ENCODE results near the gene WNT6. TPM values are rescaled to one million over a fixed set of nuclear protein-coding genes. Genes with fewer than 3 reads are reported as not detected.

WNT6 gene
- total RNA-seq, 1 donor from 2014 or later, result not detected

GRCh38 chr2:218889937-218890336 lies 30.3 kb downstream of the WNT6 start:
- peaks cover 24% of the 10 kb centered on the region for H3K27me3 ChIP-seq
- H3K4me3 ChIP-seq, result no peak overlapping the region
- ATAC-seq (no peak), DNase-seq (no peak)
- no peak overlapping the region for H3K27ac ChIP-seq
- intact Hi-C loops (cut with DNase I), result no loop called here
- no peaks in the 10 kb centered on the region for H3K9me3 ChIP-seq
- TF ChIP-seq, protein P1, sequence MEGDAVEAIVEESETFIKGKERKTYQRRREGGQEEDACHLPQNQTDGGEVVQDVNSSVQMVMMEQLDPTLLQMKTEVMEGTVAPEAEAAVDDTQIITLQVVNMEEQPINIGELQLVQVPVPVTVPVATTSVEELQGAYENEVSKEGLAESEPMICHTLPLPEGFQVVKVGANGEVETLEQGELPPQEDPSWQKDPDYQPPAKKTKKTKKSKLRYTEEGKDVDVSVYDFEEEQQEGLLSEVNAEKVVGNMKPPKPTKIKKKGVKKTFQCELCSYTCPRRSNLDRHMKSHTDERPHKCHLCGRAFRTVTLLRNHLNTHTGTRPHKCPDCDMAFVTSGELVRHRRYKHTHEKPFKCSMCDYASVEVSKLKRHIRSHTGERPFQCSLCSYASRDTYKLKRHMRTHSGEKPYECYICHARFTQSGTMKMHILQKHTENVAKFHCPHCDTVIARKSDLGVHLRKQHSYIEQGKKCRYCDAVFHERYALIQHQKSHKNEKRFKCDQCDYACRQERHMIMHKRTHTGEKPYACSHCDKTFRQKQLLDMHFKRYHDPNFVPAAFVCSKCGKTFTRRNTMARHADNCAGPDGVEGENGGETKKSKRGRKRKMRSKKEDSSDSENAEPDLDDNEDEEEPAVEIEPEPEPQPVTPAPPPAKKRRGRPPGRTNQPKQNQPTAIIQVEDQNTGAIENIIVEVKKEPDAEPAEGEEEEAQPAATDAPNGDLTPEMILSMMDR (IDR thresholded peaks at IDR 0.05), result no peak
- H3K36me3 ChIP-seq, result no peaks in the 10 kb centered on the region
- peaks cover 6% of the 10 kb centered on the region for H3K4me1 ChIP-seq

GRCh38 chr2:218890369-218890768 lies 30.8 kb downstream of the WNT6 start:
- intact Hi-C loops (cut with DNase I), result no loop called here
- Histone ChIP-seq H3K36me3 (no peaks in the 10 kb centered on the region), H3K9me3 (no peaks in the 10 kb centered on the region), H3K4me1 (peaks cover 6% of the 10 kb centered on the region), H3K27me3 (peaks cover 28% of the 10 kb centered on the region), H3K27ac (no peak overlapping the region), H3K4me3 (no peak overlapping the region)
- ATAC-seq (no peak), DNase-seq (no peak)
- TF ChIP-seq, protein P1 (IDR thresholded peaks at IDR 0.05), result no peak

DNA sequence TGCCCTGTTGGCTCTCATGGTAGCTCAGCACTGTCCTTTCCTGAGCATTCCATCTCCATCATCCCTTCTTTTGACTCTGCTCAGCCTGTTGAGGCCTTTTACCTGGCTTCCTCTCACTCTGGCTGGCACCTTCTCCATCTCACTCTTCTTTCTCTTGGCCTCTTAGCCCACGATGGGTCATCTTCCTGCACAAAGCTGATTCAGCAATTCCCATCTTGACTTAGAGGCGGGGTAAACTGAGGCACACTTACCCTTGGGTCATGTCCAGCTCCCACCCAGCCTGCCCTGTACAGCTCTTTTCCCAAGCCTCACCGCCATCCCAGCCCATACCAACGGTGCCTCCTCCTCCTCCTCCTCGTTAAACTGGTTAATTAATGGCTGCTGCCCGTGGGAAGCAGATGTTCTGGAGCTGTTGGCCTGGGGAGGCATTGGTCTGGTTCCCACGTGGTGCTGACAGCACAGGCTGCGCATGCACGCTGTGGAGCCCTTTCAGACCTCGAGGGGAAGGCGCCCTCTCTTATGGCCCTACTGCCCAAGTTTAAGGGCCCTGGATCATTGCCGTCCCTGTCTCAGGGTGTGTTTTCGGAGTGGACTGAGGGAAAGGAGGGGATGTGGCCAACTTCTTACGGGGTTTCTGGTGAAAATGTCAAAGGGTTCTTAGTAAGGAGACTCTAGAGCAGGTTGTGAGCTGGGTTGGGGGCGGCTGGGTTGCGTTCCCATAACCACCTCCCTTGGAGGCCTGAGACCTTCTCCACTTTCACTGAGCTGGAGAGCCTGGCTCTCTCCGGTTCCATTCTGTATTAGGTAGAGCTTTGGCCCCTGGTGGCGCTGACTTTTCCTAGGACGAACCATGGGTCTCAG lies 31.9 kb downstream of the WNT6 start:
- ATAC-seq (no peak), DNase-seq (no peak)
- Histone ChIP-seq H3K9me3 (no peaks in the 10 kb centered on the region), H3K4me1 (peaks cover 6% of the 10 kb centered on the region), H3K36me3 (no peaks in the 10 kb centered on the region), H3K27me3 (peaks cover 39% of the 10 kb centered on the region), H3K27ac (no peak overlapping the region), H3K4me3 (no peak overlapping the region)
- intact Hi-C loops (cut with DNase I), result no loop called here
- TF ChIP-seq, protein P1 (IDR thresholded peaks at IDR 0.05), result no peak

DNA sequence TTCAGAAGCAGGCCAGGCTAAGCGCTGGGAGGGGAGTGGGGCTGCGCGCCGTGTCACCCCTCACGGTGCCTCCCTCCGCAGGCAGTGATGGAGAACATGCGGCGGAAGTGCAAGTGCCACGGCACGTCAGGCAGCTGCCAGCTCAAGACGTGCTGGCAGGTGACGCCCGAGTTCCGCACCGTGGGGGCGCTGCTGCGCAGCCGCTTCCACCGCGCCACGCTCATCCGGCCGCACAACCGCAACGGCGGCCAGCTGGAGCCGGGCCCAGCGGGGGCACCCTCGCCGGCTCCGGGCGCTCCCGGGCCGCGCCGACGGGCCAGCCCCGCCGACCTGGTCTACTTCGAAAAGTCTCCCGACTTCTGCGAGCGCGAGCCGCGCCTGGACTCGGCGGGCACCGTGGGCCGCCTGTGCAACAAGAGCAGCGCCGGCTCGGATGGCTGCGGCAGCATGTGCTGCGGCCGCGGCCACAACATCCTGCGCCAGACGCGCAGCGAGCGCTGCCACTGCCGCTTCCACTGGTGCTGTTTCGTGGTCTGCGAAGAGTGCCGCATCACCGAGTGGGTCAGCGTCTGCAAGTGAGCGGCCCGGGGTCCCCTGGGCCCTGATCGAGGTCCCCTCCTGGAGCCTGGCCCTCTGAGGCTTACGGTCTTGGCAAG lies 33.2 kb downstream of the WNT6 start:
- DNase-seq, result peak; percentile 88
- no peaks in the 10 kb centered on the region for H3K36me3 ChIP-seq
- TF ChIP-seq, protein P1 (IDR thresholded peaks at IDR 0.05), result peak; percentile 47
- no peak overlapping the region for H3K27ac ChIP-seq
- peak overlapping the region; percentile 42 for H3K4me3 ChIP-seq
- peaks cover 52% of the 10 kb centered on the region for H3K27me3 ChIP-seq
- H3K4me1 ChIP-seq, result peaks cover 10% of the 10 kb centered on the region
- peak; percentile 84 for ATAC-seq
- intact Hi-C loops (cut with DNase I), result no loop called here
- no peaks in the 10 kb centered on the region for H3K9me3 ChIP-seq

DNA sequence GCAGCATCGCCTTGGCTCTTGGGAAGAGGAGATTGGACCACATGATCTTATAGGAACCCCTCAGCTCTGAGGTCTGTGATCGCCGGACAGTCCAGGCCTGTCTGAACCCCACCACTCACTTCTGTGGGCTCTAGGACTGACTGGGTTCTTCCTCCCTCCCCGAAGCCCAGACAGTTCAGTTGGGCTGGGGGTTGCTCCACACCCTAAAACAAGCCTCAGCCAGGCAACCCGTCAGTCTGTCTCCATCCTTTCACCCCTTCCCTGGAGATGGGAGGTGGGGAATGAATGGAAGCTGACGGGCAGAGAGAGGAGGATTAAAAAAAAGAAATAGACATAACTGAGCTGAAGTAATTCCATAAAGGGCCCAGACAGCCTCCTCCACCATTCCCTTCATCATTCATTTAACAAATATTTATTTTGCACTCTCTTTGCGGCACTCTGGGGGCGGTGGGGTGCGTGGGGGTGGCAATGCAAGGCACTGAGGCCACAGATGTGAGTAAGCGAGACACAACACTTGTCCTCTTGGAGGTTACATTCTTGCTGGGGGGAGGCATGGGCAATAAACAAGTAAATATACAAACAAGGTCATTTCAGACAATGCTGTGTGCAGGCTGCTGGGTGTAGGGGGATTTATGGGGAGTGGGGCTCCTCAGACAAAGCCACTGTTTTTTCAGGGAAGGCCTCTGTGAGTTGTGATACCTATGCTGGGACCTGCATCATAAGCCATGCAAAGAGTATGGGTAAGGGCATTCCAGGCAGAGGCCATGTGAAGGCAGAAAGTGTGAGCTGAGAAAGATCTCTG lies 33.9 kb downstream of the WNT6 start:
- ATAC-seq, result no peak

More for the DNA sequence above, 33.9 kb downstream of the WNT6 start:
- Histone ChIP-seq H3K27ac (no peak overlapping the region), H3K4me3 (peak overlapping the region; percentile 42), H3K4me1 (peaks cover 17% of the 10 kb centered on the region), H3K9me3 (no peaks in the 10 kb centered on the region), H3K36me3 (no peaks in the 10 kb centered on the region), H3K27me3 (peaks cover 59% of the 10 kb centered on the region)
- TF ChIP-seq, protein P1 (IDR thresholded peaks at IDR 0.05), result no peak
- DNase-seq, result no peak
- intact Hi-C loops (cut with DNase I), result no loop called here

All from upper lobe of right lung (tissue), 1 donor.